Stimulated activated CD4-positive, alpha-beta T cell treated with anti-CD3 and anti-CD28 coated beads, Interleukin-15, amount 100 ng/mL, for 48 hours (primary cell): ENCODE data around the gene NAA80.
A peak's percentile ranks its signal among the peaks of the same experiment; 100 is the strongest.

Experiments
- DNase-seq, 2 donors: peaks; one replicate each; pipeline ENCODE4 v3.0.0-alpha.2; 2020; ENCODE audit warnings: low read depth in 2 of 2

NAA80 gene

DNA sequence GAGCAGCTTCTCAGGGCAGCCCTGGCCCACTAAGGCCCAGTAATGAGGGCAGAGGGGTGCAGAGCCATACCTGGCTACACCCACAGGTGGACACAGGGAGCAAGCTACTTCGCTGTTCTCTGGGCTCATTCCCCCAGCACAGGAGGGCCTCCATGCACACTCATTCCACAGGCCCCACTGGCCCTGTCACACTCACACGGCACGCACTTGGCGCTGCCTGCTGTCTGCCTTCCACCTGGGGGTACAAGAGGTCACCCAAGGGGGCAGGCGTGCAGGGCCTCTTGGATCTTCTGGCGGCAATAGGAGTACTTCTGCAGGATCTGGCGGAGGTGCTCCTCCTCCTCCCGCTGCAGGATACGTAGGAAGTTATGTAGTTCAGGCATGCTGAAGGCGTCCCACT is 31.1 kb upstream of the NAA80 start:
- no peak for DNase-seq

DNA sequence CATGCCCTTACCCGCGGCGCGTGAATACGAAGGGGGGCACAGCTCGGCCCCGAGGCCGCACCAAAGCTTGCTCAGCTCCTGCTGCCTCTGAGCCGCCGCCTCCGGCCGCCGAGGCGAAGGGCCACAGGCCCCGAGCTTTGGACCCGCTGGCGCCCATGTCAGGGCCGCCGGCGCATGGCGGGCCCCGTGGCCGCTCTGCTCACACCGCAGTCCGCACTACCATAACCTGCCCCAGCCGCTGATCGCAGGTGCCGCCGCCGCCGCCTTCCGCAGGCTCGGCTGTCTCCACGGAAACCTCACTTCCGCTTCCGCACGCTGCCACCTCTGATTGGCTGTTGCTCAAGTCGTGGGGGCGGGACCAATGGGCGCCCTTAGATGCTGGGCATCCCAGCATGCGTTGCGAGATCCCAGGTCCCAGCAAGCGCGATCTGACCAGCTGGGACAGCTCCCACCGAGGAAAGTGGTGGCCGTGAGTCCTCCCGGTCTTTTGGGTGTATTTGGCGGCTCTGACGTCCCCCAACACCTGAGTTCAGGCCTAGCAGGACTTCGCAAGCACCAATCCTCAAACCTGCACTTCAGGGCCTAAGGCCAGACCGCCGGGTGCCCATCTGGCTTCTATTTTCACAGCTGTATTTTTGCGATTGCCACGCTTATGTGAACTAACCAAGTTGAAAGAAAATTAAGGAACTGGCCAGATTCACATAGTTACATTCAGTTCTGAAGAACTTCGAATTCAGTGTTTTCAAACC is 28.9 kb upstream of the NAA80 start, which contains the start of gene TUSC2:
TUSC2 (minus strand) TSS at position 281 of the 749 bp plus-strand sequence; CDS start at position 157, 124 bp downstream.
- peak; percentile 92 to 93 for DNase-seq

- DNase-seq = no peak
These were observed 27.9 kb upstream of the NAA80 start for GRCh38 chr3:50327129-50327528.

- DNase-seq = no peak
These were observed 27.0 kb upstream of the NAA80 start for GRCh38 chr3:50326182-50326541.

GRCh38 chr3:50325497-50326181 is 26.4 kb upstream of the NAA80 start:
- DNase-seq = no peak

GRCh38 chr3:50325113-50325480 is 25.9 kb upstream of the NAA80 start:
- no peak for DNase-seq

- peak in 1 of 2 donors; percentile 57 for DNase-seq
These were observed 25.3 kb upstream of the NAA80 start for GRCh38 chr3:50324351-50325112.

- no peak for DNase-seq
These were observed 24.5 kb upstream of the NAA80 start for GRCh38 chr3:50323614-50324199.

GRCh38 chr3:50323092-50323600 is 23.9 kb upstream of the NAA80 start:
- DNase-seq = no peak

DNA sequence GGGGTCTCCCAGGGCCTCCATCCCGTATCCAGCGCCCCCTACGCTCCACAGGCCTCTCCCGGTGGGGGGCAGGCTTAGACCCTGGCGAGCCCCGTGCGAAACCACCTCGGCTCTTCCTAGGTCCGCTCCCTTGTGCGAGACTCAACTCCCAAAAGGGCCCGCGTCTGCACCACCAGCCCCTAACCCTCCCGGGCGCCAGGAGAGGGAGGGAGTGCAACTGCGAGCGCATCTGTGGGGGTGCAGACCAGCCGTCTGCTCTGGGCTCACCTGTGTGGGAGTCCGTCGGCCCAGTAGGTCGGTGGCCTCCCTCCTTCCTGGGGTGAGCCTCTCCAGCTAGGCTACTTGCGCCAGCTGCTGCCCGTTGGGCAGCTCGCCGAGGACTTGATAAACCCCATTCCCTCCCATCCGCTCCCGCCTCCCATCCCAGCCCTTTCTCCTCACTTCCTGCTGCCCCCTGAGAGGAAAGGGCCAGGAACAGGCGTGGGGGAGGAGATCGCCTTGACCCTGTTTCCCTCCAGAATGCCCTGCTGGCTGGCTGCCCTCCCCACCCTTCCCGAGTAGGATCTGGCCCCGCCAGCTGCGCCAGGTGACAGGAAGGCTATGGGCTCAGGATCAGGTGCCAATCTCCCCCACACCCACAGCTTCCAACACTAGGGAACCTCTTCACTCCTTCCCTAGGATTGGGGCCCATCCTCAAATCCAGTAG is 23.3 kb upstream of the NAA80 start, which contains the start of gene HYAL2:
HYAL2 (minus strand) TSS at position 360 of the 706 bp plus-strand sequence. CDS start 2,256 bp downstream, outside the sequence.
- no peak for DNase-seq

- DNase-seq = no peak
These were observed 22.8 kb upstream of the NAA80 start for GRCh38 chr3:50322115-50322385.

GRCh38 chr3:50321336-50322114 is 22.3 kb upstream of the NAA80 start:
- peak; percentile 71 to 80 for DNase-seq

- no peak for DNase-seq
These were observed 21.7 kb upstream of the NAA80 start for GRCh38 chr3:50320853-50321335.

GRCh38 chr3:50319894-50320625 is 20.9 kb upstream of the NAA80 start:
- no peak for DNase-seq

GRCh38 chr3:50319181-50319893 is 20.1 kb upstream of the NAA80 start:
- no peak for DNase-seq

DNA sequence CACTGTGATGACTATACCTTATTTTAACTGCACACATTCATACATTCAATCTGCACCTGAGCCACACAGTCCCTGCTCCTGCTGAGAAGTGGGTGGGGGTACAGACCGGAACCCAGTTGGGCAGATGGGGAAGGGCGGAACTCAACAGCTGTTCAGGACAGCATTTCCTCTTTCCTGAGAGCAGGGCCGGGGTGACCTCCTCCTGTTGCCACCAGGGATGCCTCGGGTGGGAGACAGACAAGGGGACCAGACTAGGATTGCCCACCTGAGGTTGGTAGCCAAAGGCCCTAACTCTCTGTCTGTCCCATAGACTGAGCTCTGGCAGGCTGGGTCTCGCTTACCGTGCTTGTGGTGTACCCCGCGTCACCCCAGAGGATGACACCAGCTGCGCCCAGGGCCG is 19.4 kb upstream of the NAA80 start:
- no peak for DNase-seq

DNA sequence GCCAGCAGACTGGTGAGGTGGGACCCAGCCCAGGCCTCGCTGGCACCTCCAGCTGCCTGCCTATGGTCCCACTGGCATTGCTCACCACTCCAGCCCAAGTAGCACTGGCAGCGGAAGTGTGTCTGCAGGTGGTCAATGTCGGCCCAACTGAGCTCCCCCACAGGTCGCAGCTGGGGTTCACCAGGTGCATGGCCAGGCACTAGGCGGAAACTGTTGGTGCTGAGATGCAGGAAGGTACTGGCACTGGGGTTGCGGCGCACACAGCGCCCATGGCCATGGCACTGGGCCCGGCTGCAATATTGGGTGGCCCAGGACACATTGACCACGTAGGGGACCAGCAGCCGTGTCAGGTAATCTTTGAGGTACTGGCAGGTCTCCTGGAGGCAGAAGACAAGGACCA is 19.0 kb upstream of the NAA80 start:
- DNase-seq = no peak

DNA sequence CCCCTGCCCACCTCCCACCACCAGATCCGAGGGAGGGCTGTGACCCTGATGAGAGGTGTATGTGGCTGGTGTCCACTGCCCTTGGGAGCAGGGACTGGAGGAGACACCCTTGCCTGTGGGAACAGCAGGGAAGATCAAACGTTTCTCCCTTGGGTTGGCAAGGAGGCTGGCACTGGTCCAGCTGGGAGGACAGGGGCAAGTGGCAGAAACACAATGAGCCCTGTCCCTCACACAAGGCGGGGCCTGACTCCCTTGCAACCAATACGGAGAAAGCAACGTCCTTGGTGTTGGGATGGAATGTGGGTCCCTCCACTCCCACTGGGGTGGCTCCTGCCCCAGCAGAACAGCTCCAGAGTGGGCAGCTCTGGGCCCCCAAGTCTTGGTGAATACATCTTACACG is 18.1 kb upstream of the NAA80 start:
- no peak for DNase-seq

- DNase-seq = no peak
These were observed 17.5 kb upstream of the NAA80 start for GRCh38 chr3:50316657-50317242.
